ENCODE measurements around the gene FTCDNL1. TPM values are rescaled to one million over a fixed set of nuclear protein-coding genes. Genes with fewer than 3 reads are reported as not detected.

FTCDNL1 gene
- total RNA-seq, 4 donors from 2014 or later, result 6.2 to 20.9 (median 13.4) TPM

GRCh38 chr2:199734011-199734410, 117.0 kb downstream of the FTCDNL1 start:
- intact Hi-C loops (cut with DNase I), result no loop called here

GRCh38 chr2:199727801-199728200, 123.2 kb downstream of the FTCDNL1 start:
- no peak for DNase-seq
- H3K4me3 ChIP-seq (replicated peaks in 1 of 3), result no peak overlapping the region
- no peaks in the 10 kb centered on the region for H3K27me3 ChIP-seq
- H3K4me1 ChIP-seq, result no peaks in the 10 kb centered on the region
- TF ChIP-seq POLR2A (IDR thresholded peaks at IDR 0.05) (no peak), CTCF (IDR thresholded peaks at IDR 0.05) (no peak)
- H3K27ac ChIP-seq, result no peak overlapping the region
- no peaks in the 10 kb centered on the region for H3K9me3 ChIP-seq
- WGBS, 2 donors, result 76 to 82% methylated on average over 2 of the region's 2 CpGs
- intact Hi-C loops (cut with DNase I), result no loop called here
- no peaks in the 10 kb centered on the region for H3K36me3 ChIP-seq

More at GRCh38 chr2:199734011-199734410, 117.0 kb downstream of the FTCDNL1 start:
- TF ChIP-seq CTCF (IDR thresholded peaks at IDR 0.05), result no peak
- no peak for TF ChIP-seq POLR2A (IDR thresholded peaks at IDR 0.05)
- Histone ChIP-seq H3K4me1 (no peaks in the 10 kb centered on the region), H3K4me3 (replicated peaks in 1 of 3) (no peak overlapping the region), H3K9me3 (no peaks in the 10 kb centered on the region), H3K27ac (no peak overlapping the region), H3K36me3 (no peaks in the 10 kb centered on the region), H3K27me3 (no peaks in the 10 kb centered on the region)
- no peak for DNase-seq
- 37 to 38% methylated on average over 2 of the region's 2 CpGs for WGBS, 2 donors

- no peaks in the 10 kb centered on the region for H3K36me3 ChIP-seq
- no peaks in the 10 kb centered on the region for H3K27me3 ChIP-seq
- 96 to 100% methylated on average over 1 of the region's 1 CpG for WGBS, 2 donors
- H3K4me1 ChIP-seq, result no peaks in the 10 kb centered on the region
- no peak overlapping the region for H3K4me3 ChIP-seq (replicated peaks in 1 of 3)
- no peak overlapping the region for H3K27ac ChIP-seq
- no peaks in the 10 kb centered on the region for H3K9me3 ChIP-seq
- intact Hi-C loops (cut with DNase I), result no loop called here
- TF ChIP-seq CTCF (IDR thresholded peaks at IDR 0.05) (no peak), POLR2A (IDR thresholded peaks at IDR 0.05) (no peak)
- DNase-seq, result no peak
These were observed 123.7 kb downstream of the FTCDNL1 start for GRCh38 chr2:199727306-199727705.

GRCh38 chr2:199718074-199718473, 132.9 kb downstream of the FTCDNL1 start:
- H3K27ac ChIP-seq, result no peak overlapping the region
- 97% methylated on average over 4 of the region's 4 CpGs for WGBS, 2 donors
- no peaks in the 10 kb centered on the region for H3K4me1 ChIP-seq
- H3K27me3 ChIP-seq, result no peaks in the 10 kb centered on the region
- H3K4me3 ChIP-seq (replicated peaks in 1 of 3), result no peak overlapping the region
- no peaks in the 10 kb centered on the region for H3K36me3 ChIP-seq
- TF ChIP-seq POLR2A (IDR thresholded peaks at IDR 0.05) (no peak), CTCF (IDR thresholded peaks at IDR 0.05) (no peak)
- no peaks in the 10 kb centered on the region for H3K9me3 ChIP-seq
- intact Hi-C loops (cut with DNase I), result no loop called here
- no peak for DNase-seq

GRCh38 chr2:199717587-199717907, 133.4 kb downstream of the FTCDNL1 start:
- no peaks in the 10 kb centered on the region for H3K36me3 ChIP-seq
- no peak overlapping the region for H3K27ac ChIP-seq
- TF ChIP-seq POLR2A (IDR thresholded peaks at IDR 0.05) (no peak), CTCF (IDR thresholded peaks at IDR 0.05) (no peak)
- no peak for DNase-seq
- no peaks in the 10 kb centered on the region for H3K27me3 ChIP-seq
- H3K4me3 ChIP-seq (replicated peaks in 1 of 3), result no peak overlapping the region
- H3K9me3 ChIP-seq, result no peaks in the 10 kb centered on the region
- intact Hi-C loops (cut with DNase I), result no loop called here
- H3K4me1 ChIP-seq, result no peaks in the 10 kb centered on the region

All from thyroid gland (tissue), 4 donors.